Measurements from ENCODE around the gene RAB28. TPM values are rescaled to one million over a fixed set of nuclear protein-coding genes. Genes with fewer than 3 reads are reported as not detected.

RAB28 gene
- total RNA-seq, 1 donor from 2014 or later = 19.3 TPM

GRCh38 chr4:13344216-13344615 is 139.9 kb downstream of the RAB28 start:
- Mint-ChIP-seq H3K4me3 (no peak overlapping the region), H3K27ac (no peak overlapping the region), H3K4me1 (ENCODE audit: low read depth) (no peaks in the 10 kb centered on the region), H3K9me3 (no peaks in the 10 kb centered on the region), H3K27me3 (ENCODE audit: insufficient read depth) (no peaks in the 10 kb centered on the region), H3K36me3 (ENCODE audit: low read depth) (no peaks in the 10 kb centered on the region)
- intact Hi-C loops (cut with micrococcal nuclease) = no loop called here
- no peak for DNase-seq (ENCODE audit: low spot score)

GRCh38 chr4:13340672-13341071 is 143.5 kb downstream of the RAB28 start:
- Mint-ChIP-seq H3K27ac (no peak overlapping the region), H3K27me3 (ENCODE audit: insufficient read depth) (no peaks in the 10 kb centered on the region), H3K36me3 (ENCODE audit: low read depth) (no peaks in the 10 kb centered on the region), H3K4me3 (no peak overlapping the region), H3K4me1 (ENCODE audit: low read depth) (no peaks in the 10 kb centered on the region), H3K9me3 (peaks cover 4% of the 10 kb centered on the region)
- DNase-seq (ENCODE audit: low spot score) = no peak
- intact Hi-C loops (cut with micrococcal nuclease) = no loop called here

- Mint-ChIP-seq H3K4me1 (ENCODE audit: low read depth) (no peaks in the 10 kb centered on the region), H3K4me3 (no peak overlapping the region), H3K9me3 (peaks cover 4% of the 10 kb centered on the region), H3K36me3 (ENCODE audit: low read depth) (no peaks in the 10 kb centered on the region), H3K27ac (no peak overlapping the region), H3K27me3 (ENCODE audit: insufficient read depth) (no peaks in the 10 kb centered on the region)
- intact Hi-C loops (cut with micrococcal nuclease) = no loop called here
- no peak for DNase-seq (ENCODE audit: low spot score)
Measured at GRCh38 chr4:13331827-13332226, 152.3 kb downstream of the RAB28 start.

GRCh38 chr4:13329963-13330362 is 154.2 kb downstream of the RAB28 start:
- Mint-ChIP-seq H3K36me3 (ENCODE audit: low read depth) (no peaks in the 10 kb centered on the region), H3K4me3 (no peak overlapping the region), H3K4me1 (ENCODE audit: low read depth) (no peaks in the 10 kb centered on the region), H3K9me3 (peaks cover 4% of the 10 kb centered on the region), H3K27ac (no peak overlapping the region), H3K27me3 (ENCODE audit: insufficient read depth) (no peaks in the 10 kb centered on the region)
- intact Hi-C loops (cut with micrococcal nuclease) = no loop called here
- DNase-seq (ENCODE audit: low spot score) = no peak

- Mint-ChIP-seq H3K9me3 (peaks cover 4% of the 10 kb centered on the region), H3K36me3 (ENCODE audit: low read depth) (no peaks in the 10 kb centered on the region), H3K27me3 (ENCODE audit: insufficient read depth) (no peaks in the 10 kb centered on the region), H3K4me1 (ENCODE audit: low read depth) (no peaks in the 10 kb centered on the region), H3K27ac (no peak overlapping the region), H3K4me3 (no peak overlapping the region)
- intact Hi-C loops (cut with micrococcal nuclease) = no loop called here
- no peak for DNase-seq (ENCODE audit: low spot score)
Measured at GRCh38 chr4:13329340-13329850, 154.7 kb downstream of the RAB28 start.

- H3K36me3 Mint-ChIP-seq (ENCODE audit: low read depth) = no peaks in the 10 kb centered on the region
- no peak overlapping the region for H3K27ac Mint-ChIP-seq
- no peak overlapping the region for H3K4me3 Mint-ChIP-seq
- H3K4me1 Mint-ChIP-seq (ENCODE audit: low read depth) = no peaks in the 10 kb centered on the region
- intact Hi-C loops (cut with micrococcal nuclease) = no loop called here
- H3K27me3 Mint-ChIP-seq (ENCODE audit: insufficient read depth) = no peaks in the 10 kb centered on the region
- peaks cover 4% of the 10 kb centered on the region for H3K9me3 Mint-ChIP-seq
- no peak for DNase-seq (ENCODE audit: low spot score)
Measured at GRCh38 chr4:13328591-13328990, 155.5 kb downstream of the RAB28 start.

GRCh38 chr4:13327991-13328390 is 156.1 kb downstream of the RAB28 start:
- H3K9me3 Mint-ChIP-seq = no peaks in the 10 kb centered on the region
- DNase-seq (ENCODE audit: low spot score) = no peak
- no peak overlapping the region for H3K27ac Mint-ChIP-seq
- H3K4me1 Mint-ChIP-seq (ENCODE audit: low read depth) = no peaks in the 10 kb centered on the region
- H3K4me3 Mint-ChIP-seq = no peak overlapping the region
- no peaks in the 10 kb centered on the region for H3K27me3 Mint-ChIP-seq (ENCODE audit: insufficient read depth)
- no peaks in the 10 kb centered on the region for H3K36me3 Mint-ChIP-seq (ENCODE audit: low read depth)
- intact Hi-C loops (cut with micrococcal nuclease) = no loop called here

GRCh38 chr4:13325744-13326143 is 158.4 kb downstream of the RAB28 start:
- Mint-ChIP-seq H3K4me1 (ENCODE audit: low read depth) (no peaks in the 10 kb centered on the region), H3K9me3 (no peaks in the 10 kb centered on the region), H3K27me3 (ENCODE audit: insufficient read depth) (no peaks in the 10 kb centered on the region), H3K36me3 (ENCODE audit: low read depth) (no peaks in the 10 kb centered on the region), H3K4me3 (no peak overlapping the region), H3K27ac (no peak overlapping the region)
- intact Hi-C loops (cut with micrococcal nuclease) = no loop called here
- DNase-seq (ENCODE audit: low spot score) = no peak

GRCh38 chr4:13323921-13324320 is 160.2 kb downstream of the RAB28 start:
- Mint-ChIP-seq H3K9me3 (no peaks in the 10 kb centered on the region), H3K4me3 (no peak overlapping the region), H3K27ac (no peak overlapping the region), H3K27me3 (ENCODE audit: insufficient read depth) (no peaks in the 10 kb centered on the region), H3K36me3 (ENCODE audit: low read depth) (no peaks in the 10 kb centered on the region), H3K4me1 (ENCODE audit: low read depth) (no peaks in the 10 kb centered on the region)
- no peak for DNase-seq (ENCODE audit: low spot score)
- intact Hi-C loops (cut with micrococcal nuclease) = no loop called here

- intact Hi-C loops (cut with micrococcal nuclease) = no loop called here
- H3K9me3 Mint-ChIP-seq = no peaks in the 10 kb centered on the region
- no peaks in the 10 kb centered on the region for H3K4me1 Mint-ChIP-seq (ENCODE audit: low read depth)
- no peak overlapping the region for H3K4me3 Mint-ChIP-seq
- H3K36me3 Mint-ChIP-seq (ENCODE audit: low read depth) = no peaks in the 10 kb centered on the region
- H3K27ac Mint-ChIP-seq = no peak overlapping the region
- no peak for DNase-seq (ENCODE audit: low spot score)
- H3K27me3 Mint-ChIP-seq (ENCODE audit: insufficient read depth) = no peaks in the 10 kb centered on the region
Measured at GRCh38 chr4:13322681-13323101, 161.4 kb downstream of the RAB28 start.

Other genes starting within 250 kb of the RAB28 start
- not detected in 2 replicates for gene NKX3-2, start 60.2 kb upstream of the RAB28 start, total RNA-seq
- gene BOD1L1, start 143.4 kb upstream of the RAB28 start, total RNA-seq = 40.1 and 40.4 TPM in 2 replicates

All from activated T-helper 1 cell treated with anti-CD3 and anti-CD28 coated beads, Interleukin-12 subunit alpha, Interleukin-12 subunit beta, Interleukin-2, Interleukin-4 antibody, amounts not matched to agents 30 ng/mL and 10 ng/mL and 1 ng/mL, durations not matched to agents 14 hours and 24 hours and 36 hours (primary cell).